GM18505 (cell line): ENCODE data around the gene FES.

Source experiments
- ATAC-seq: cut with Tn5 transposase; IDR thresholded peaks from one replicate; pipeline ENCODE4 v1.9.1; 2021; ENCODE audit not compliant: unreplicated experiment
- POLR2A ChIP-seq: IDR thresholded peaks from 4 replicates; pipeline ENCODE4 v1.6.1; 2011; ENCODE audit warnings: borderline replicate concordance; ENCODE audit not compliant: insufficient read depth, insufficient read length; ENCODE audit errors: extremely low read depth

Gene FES

GRCh38 chr15:90875549-90875981 lies 8.7 kb upstream of the FES start:
- no peak for TF ChIP-seq POLR2A
- no peak for ATAC-seq

DNA sequence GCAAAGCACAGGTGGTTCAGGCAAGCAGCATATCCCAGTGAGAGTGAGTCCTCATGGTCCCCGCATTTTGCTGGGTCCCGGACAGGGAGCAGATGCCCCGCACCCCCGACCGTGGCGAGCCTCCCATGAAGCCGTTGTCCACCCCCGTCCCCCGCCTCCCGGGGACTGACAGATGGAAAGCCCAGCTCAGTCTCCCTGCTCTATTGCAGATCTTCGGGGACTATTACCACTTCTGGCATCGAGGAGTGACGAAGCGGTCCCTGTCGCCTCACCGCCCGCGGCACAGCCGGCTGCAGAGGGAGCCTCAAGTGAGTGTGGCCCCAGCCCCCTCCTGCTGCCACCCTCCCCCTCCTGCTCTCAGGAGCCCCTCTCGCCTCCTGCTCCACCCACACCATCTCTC lies 8.3 kb upstream of the FES start:
- no peak for ATAC-seq
- no peak for TF ChIP-seq POLR2A

- ATAC-seq: no peak
- no peak for TF ChIP-seq POLR2A
Observed at GRCh38 chr15:90876512-90877170, 7.7 kb upstream of the FES start.

DNA sequence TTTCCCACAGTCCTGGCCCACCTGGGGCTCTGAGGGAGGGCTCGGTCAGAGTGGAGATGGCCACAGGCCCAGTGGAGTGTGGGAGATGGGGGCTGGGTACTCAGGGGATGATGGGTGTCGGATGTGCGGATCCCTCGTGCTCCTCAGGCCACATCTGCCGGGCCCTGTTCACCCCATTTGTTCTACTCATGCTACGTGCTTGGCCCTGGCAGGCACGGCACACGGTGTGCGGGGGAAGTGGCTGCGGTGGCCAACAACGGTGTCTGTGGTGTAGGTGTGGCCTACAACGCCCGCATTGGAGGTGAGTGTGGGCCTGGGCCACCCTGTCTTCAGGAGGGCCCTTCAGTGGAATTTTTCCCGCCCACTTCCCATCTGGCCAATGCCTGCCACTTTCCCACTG lies 7.0 kb upstream of the FES start:
- no peak for ATAC-seq
- no peak for TF ChIP-seq POLR2A

DNA sequence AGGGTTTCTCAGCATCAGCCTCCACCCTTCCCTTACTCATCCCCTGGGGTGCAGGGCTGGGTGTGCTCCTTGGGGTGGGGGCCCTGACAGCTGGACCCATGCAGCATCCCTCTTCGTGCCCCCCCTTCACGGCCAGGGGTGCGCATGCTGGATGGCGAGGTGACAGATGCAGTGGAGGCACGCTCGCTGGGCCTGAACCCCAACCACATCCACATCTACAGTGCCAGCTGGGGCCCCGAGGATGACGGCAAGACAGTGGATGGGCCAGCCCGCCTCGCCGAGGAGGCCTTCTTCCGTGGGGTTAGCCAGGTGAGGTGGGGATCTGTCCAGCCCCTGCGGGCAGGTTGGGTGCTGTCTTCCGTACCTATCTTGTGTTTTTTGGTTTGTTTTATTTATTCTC lies 6.3 kb upstream of the FES start:
- no peak for TF ChIP-seq POLR2A
- ATAC-seq: no peak

GRCh38 chr15:90878660-90879059 lies 5.6 kb upstream of the FES start:
- TF ChIP-seq POLR2A: no peak
- ATAC-seq: no peak

DNA sequence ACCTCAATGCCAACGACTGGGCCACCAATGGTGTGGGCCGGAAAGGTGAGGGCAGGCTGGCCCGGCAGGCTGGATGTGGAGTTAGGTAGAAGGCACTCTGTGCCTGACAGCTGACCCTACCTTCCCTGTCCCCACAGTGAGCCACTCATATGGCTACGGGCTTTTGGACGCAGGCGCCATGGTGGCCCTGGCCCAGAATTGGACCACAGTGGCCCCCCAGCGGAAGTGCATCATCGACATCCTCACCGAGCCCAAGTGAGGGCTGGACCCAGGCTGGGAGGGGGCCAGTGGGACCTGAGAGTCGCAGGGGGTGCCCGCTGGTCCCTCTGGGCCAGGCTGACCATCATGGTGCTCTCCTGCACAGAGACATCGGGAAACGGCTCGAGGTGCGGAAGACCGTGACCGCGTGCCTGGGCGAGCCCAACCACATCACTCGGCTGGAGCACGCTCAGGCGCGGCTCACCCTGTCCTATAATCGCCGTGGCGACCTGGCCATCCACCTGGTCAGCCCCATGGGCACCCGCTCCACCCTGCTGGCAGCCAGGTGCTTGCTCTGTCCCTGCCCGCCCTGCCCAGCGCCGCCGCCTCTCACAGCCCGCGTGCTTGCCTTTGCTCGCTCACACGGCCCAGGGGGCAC lies 4.5 kb upstream of the FES start:
- no peak for TF ChIP-seq POLR2A
- no peak for ATAC-seq

- TF ChIP-seq POLR2A: no peak
- ATAC-seq: no peak
Observed at GRCh38 chr15:90880381-90881145, 3.7 kb upstream of the FES start.

DNA sequence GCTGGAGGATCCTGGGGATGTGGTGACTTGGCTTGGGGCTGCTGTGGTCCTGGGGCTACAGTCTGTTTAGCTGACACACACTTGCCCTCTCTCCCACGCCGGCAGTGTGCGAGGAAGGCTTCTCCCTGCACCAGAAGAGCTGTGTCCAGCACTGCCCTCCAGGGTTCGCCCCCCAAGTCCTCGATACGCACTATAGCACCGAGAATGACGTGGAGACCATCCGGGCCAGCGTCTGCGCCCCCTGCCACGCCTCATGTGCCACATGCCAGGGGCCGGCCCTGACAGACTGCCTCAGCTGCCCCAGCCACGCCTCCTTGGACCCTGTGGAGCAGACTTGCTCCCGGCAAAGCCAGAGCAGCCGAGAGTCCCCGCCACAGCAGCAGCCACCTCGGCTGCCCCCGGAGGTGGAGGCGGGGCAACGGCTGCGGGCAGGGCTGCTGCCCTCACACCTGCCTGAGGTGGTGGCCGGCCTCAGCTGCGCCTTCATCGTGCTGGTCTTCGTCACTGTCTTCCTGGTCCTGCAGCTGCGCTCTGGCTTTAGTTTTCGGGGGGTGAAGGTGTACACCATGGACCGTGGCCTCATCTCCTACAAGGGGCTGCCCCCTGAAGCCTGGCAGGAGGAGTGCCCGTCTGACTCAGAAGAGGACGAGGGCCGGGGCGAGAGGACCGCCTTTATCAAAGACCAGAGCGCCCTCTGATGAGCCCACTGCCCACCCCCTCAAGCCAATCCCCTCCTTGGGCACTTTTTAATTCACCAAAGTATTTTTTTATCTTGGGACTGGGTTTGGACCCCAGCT lies 2.9 kb upstream of the FES start:
- no peak for ATAC-seq
- no peak for TF ChIP-seq POLR2A

GRCh38 chr15:90881978-90882721 lies 2.2 kb upstream of the FES start:
- no peak for TF ChIP-seq POLR2A
- ATAC-seq: no peak

DNA sequence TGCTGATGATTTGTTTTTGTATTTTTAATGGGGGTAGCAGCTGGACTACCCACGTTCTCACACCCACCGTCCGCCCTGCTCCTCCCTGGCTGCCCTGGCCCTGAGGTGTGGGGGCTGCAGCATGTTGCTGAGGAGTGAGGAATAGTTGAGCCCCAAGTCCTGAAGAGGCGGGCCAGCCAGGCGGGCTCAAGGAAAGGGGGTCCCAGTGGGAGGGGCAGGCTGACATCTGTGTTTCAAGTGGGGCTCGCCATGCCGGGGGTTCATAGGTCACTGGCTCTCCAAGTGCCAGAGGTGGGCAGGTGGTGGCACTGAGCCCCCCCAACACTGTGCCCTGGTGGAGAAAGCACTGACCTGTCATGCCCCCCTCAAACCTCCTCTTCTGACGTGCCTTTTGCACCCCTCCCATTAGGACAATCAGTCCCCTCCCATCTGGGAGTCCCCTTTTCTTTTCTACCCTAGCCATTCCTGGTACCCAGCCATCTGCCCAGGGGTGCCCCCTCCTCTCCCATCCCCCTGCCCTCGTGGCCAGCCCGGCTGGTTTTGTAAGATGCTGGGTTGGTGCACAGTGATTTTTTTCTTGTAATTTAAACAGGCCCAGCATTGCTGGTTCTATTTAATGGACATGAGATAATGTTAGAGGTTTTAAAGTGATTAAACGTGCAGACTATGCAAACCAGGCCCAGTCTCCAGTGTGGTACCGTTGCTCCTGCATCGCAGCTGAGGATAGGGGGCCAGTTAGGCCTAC lies 1.4 kb upstream of the FES start:
- ATAC-seq: no peak
- TF ChIP-seq POLR2A: no peak

DNA sequence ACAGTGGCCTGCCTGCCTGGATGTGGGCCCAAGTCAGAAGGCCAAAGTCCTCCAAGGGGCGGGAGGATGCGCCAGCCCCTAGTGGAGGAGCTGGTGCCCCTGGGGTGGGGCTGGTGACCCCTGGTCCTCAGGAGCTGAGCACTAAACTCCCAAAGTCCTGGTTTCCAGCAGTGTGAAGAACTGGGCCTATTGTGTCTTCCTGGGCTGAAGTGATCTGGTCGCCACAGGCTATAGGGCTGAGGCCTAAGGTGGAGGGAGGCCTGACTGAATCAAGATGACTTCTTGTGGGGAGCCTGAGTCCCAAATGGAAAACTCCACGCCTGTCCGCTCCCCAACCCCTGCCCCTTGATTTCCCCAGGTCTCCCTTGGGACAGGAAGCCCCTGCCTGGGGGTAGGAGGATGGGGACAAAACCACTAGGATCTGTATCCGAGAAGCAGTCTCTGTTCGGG lies 753 bp upstream of the FES start:
- no peak for TF ChIP-seq POLR2A
- ATAC-seq: no peak
